GM10266 (cell line): ENCODE measurements around the gene HRH4.

Experiments used
- DNase-seq: peaks from one replicate; pipeline ENCODE4 v3.0.0; 2012; ENCODE audit errors: extremely low spot score
- TF ChIP-seq, protein P1 (sequence below): IDR thresholded peaks from 2 replicates; pipeline ENCODE4 v1.5.1; 2012; ENCODE audit warnings: mild to moderate bottlenecking, low read depth; ENCODE audit not compliant: control insufficient read depth, insufficient read depth; ENCODE audit errors: missing control alignments

Gene HRH4

DNA sequence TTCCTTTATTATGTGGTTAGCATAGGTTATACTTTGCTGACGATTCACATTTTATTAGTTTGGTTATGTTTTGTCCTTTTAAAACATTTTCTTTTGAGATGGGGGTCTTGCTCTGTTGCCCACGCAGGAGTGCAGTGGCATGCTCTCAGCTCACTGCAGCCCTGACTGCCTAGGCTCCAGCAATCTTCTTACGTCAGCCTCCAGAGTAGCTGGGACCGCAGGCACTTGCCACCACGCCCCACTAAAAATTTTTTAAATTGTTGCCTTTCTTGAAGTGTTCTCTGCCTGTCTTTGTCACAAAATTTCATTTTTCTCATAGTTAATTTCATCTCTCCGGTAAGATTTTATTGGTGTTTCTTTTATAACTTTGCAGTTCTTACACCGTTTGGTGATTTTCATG is 18.9 kb downstream of the HRH4 start:
- TF ChIP-seq, protein P1, sequence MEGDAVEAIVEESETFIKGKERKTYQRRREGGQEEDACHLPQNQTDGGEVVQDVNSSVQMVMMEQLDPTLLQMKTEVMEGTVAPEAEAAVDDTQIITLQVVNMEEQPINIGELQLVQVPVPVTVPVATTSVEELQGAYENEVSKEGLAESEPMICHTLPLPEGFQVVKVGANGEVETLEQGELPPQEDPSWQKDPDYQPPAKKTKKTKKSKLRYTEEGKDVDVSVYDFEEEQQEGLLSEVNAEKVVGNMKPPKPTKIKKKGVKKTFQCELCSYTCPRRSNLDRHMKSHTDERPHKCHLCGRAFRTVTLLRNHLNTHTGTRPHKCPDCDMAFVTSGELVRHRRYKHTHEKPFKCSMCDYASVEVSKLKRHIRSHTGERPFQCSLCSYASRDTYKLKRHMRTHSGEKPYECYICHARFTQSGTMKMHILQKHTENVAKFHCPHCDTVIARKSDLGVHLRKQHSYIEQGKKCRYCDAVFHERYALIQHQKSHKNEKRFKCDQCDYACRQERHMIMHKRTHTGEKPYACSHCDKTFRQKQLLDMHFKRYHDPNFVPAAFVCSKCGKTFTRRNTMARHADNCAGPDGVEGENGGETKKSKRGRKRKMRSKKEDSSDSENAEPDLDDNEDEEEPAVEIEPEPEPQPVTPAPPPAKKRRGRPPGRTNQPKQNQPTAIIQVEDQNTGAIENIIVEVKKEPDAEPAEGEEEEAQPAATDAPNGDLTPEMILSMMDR, result no peak
- no peak for DNase-seq

GRCh38 chr18:24482821-24483220 is 22.4 kb downstream of the HRH4 start:
- TF ChIP-seq, protein P1, result no peak
- no peak for DNase-seq

DNA sequence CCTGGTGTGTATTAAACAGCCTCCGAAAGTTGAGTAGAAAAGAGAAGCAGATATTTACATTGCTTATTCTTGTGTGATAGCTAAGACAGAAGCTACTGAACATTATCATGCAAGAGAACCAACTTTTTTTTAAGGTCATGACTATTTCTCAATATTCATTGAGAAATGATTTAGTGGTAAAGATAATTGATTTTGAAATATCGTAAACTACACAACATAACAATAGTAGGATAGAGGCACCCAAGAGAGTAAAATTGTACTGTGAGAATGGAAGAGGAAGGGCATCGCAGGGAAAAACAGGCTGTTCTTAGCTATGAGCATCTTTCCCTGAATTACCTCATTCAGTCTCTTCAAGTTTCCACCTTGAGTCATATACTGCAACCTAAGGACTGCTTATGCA is 25.2 kb downstream of the HRH4 start:
- TF ChIP-seq, protein P1, result no peak
- DNase-seq, result no peak

DNA sequence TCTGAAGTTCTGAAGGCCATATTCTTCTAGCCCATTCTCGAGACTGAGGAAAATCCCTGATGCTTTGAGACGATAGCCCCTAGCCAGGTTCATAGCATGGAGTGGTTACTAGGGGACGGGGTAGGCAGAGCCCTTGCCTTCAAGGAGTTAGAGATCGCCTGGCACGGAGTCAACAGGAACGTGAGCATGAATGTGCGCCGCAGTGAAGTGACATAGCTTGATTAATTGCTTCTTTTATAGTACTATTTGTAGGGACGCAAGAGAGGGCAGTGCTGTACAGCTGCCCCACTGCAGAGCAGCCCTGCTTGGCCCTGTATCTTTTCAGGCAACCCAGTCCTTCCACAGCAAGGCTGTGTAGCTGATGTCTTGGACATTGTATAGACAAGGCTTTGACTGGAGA is 26.2 kb downstream of the HRH4 start:
- DNase-seq, result no peak
- TF ChIP-seq, protein P1, result no peak

DNA sequence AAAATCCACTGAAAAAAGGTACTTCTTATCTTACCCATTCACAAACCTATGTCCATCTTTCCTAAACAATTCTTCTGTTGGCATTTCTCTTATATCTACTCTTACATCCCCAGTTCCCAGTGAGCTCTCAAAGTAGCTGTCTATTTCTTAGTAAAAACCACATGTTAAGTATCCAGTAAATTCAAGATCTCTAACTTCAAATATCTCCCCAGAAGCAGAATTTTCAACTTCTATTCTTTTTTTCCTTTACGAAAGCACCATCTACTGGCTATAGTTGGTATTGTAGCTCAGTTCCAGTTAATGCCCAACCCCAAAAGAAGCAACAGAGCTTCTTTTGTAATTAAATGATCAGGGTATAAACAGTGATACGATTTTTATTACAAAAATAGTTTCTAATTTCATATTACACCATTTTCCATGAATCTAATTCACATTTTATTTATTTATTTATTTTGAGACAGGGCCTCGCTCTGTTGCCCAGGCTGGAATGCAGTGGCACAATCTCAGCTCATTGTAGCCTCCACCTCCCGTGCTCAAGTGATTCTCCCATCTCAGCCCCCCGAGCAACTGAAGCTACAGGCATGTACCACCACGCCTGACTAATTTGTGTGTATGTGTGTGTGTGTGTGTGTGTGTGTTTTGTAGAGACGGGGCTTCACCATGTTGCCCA is 28.5 kb downstream of the HRH4 start:
- DNase-seq, result peak; percentile 47
- TF ChIP-seq, protein P1, result peak; percentile 70

DNA sequence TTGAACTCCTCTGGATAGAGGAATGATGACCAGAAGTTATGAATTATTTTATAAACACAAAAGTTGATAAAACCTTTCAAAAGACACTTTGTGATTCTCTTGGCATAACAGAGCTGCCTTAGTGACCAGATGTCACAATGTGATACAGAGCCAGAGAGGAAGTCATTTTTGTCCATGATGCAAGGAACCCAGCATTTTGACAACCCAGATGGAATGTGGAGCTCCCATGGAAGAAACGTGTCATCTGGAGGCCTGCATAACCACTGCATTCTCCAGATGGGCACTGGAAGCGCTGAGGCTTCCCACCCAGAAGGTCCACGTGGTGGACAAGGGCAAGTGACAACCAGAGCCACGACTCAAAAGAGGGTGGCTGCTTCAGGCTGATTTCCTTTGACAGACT is 30.1 kb downstream of the HRH4 start:
- TF ChIP-seq, protein P1, result no peak
- no peak for DNase-seq

- TF ChIP-seq, protein P1, result no peak
- peak; percentile 22 for DNase-seq
Measured at GRCh38 chr18:24491927-24492834, 31.7 kb downstream of the HRH4 start.
